CD14-positive monocyte (primary cell): ENCODE measurements around the gene SERPINC1. TPM values are rescaled to one million over a fixed set of nuclear protein-coding genes. Genes with fewer than 3 reads are reported as not detected.

Experiments
- DNase-seq, 3 donors: peaks; one replicate each; pipeline ENCODE4 v3.0.0-alpha.2; 2011 to 2022
- H2AFZ ChIP-seq: 2 replicates; pipeline ENCODE4 v1.6.0; 2012; ENCODE audit warnings: mild to moderate bottlenecking, low read depth, low read length, inconsistent platforms; ENCODE audit not compliant: insufficient read depth, poor library complexity, severe bottlenecking
- H3K27ac ChIP-seq, 2 donors: 1 replicate in 1 of 2; 2 replicates in 1 of 2; pipeline ENCODE4 v1.5.1; 2012 to 2013; ENCODE audit warnings: low read length in 2 of 2, control low read depth in 1 of 2, inconsistent platforms in 1 of 2, low read depth in 1 of 2, mild to moderate bottlenecking in 1 of 2
- H3K27me3 ChIP-seq, 2 donors: one replicate each; pipeline versions ENCODE4 v1.6.0 to v1.6.1; 2011 to 2013; ENCODE audit warnings: low read length in 2 of 2; ENCODE audit not compliant: control insufficient read depth in 2 of 2, insufficient read depth in 2 of 2
- H3K36me3 ChIP-seq, 2 donors: replicated peaks in 1 of 2; 1 replicate in 1 of 2; 2 replicates in 1 of 2; pipeline versions ENCODE4 v1.5.1 to v1.6.1; 2012 to 2013; ENCODE audit warnings: low read length in 2 of 2, control low read depth in 1 of 2, inconsistent platforms in 1 of 2, mild to moderate bottlenecking in 1 of 2; ENCODE audit not compliant: insufficient read depth in 2 of 2, control insufficient read depth in 1 of 2
- H3K4me1 ChIP-seq, 2 donors: 1 replicate in 1 of 2; 2 replicates in 1 of 2; pipeline versions ENCODE4 v1.5.1 to v1.6.1; 2012 to 2013; ENCODE audit warnings: low read length in 2 of 2, control low read depth in 1 of 2, inconsistent platforms in 1 of 2, mild to moderate bottlenecking in 1 of 2, moderate library complexity in 1 of 2; ENCODE audit not compliant: insufficient read depth in 2 of 2, control insufficient read depth in 1 of 2
- H3K4me2 ChIP-seq: replicated peaks from 2 replicates; pipeline ENCODE3; 2012; ENCODE audit warnings: low read length, moderate library complexity, mild to moderate bottlenecking; ENCODE audit not compliant: poor library complexity, severe bottlenecking; ENCODE audit errors: extremely low read depth
- H3K4me3 ChIP-seq, 3 experiments: fragments of 200-600 bp in 1 of 3; sonication (generic) in 1 of 3; replicated peaks in 1 of 3; 1 replicate in 2 of 3; 2 replicates in 1 of 3; pipeline ENCODE4 v1.5.1; 2011 to 2013; ENCODE audit warnings: low read length in 3 of 3, mild to moderate bottlenecking in 3 of 3, control low read depth in 2 of 3, low read depth in 2 of 3, inconsistent platforms in 1 of 3, moderate library complexity in 1 of 3
- H3K79me2 ChIP-seq: 2 replicates; pipeline ENCODE4 v1.6.0; 2012; ENCODE audit warnings: mild to moderate bottlenecking, control low read depth, inconsistent platforms, low read length, moderate library complexity; ENCODE audit not compliant: insufficient read depth
- H3K9ac ChIP-seq: 2 replicates; pipeline ENCODE4 v1.6.0; 2017; ENCODE audit warnings: low read length, mild to moderate bottlenecking; ENCODE audit not compliant: insufficient read depth, poor library complexity, severe bottlenecking
- H3K9me3 ChIP-seq, 2 donors: replicated peaks in 1 of 2; 1 replicate in 1 of 2; 2 replicates in 1 of 2; pipeline versions ENCODE4 v1.5.1 to v1.6.1; 2012 to 2013; ENCODE audit warnings: low read length in 2 of 2, control low read depth in 1 of 2; ENCODE audit not compliant: control insufficient read depth in 1 of 2, insufficient read depth in 1 of 2
- H4K20me1 ChIP-seq: 2 replicates; pipeline ENCODE4 v1.6.0; 2012; ENCODE audit warnings: mild to moderate bottlenecking, low read length, control low read depth, moderate library complexity; ENCODE audit not compliant: insufficient read depth
- H3K27ac Mint-ChIP-seq, 7 donors: one replicate each; pipeline ENCODE4 v1.8.0; 2020; ENCODE audit warnings: mild to moderate bottlenecking in 7 of 7, mixed read lengths in 7 of 7, moderate library complexity in 6 of 7, inconsistent platforms in 2 of 7
- H3K27me3 Mint-ChIP-seq, 3 donors: one replicate each; pipeline ENCODE4 v1.8.0; 2021 to 2022; ENCODE audit warnings: low read depth in 3 of 3, mild to moderate bottlenecking in 3 of 3, mixed read lengths in 3 of 3, moderate library complexity in 3 of 3, inconsistent platforms in 1 of 3
- H3K36me3 Mint-ChIP-seq, 2 donors: one replicate each; pipeline ENCODE4 v1.8.0; 2020; ENCODE audit warnings: mixed read lengths in 2 of 2, inconsistent platforms in 1 of 2, mild to moderate bottlenecking in 1 of 2
- H3K4me1 Mint-ChIP-seq: one replicate; pipeline ENCODE4 v1.8.0; 2020; ENCODE audit warnings: mild to moderate bottlenecking, mixed read lengths
- H3K4me3 Mint-ChIP-seq, 2 donors: one replicate each; pipeline ENCODE4 v1.8.0; 2020; ENCODE audit warnings: mild to moderate bottlenecking in 2 of 2, mixed read lengths in 2 of 2, moderate library complexity in 1 of 2
- H3K9me3 Mint-ChIP-seq, 7 donors: one replicate each; pipeline ENCODE4 v1.8.0; 2020 to 2022; ENCODE audit warnings: mixed read lengths in 7 of 7, mild to moderate bottlenecking in 6 of 7, moderate library complexity in 6 of 7, inconsistent platforms in 2 of 7
- CTCF ChIP-seq: fragments of 200-600 bp; IDR thresholded peaks from one replicate; pipeline ENCODE4 v1.8.0; 2022; ENCODE audit warnings: antibody characterized with exemption, mild to moderate bottlenecking
- WGBS: methylation state at CpG from one replicate; pipeline ENCODE4 v1.1.5; 2013; ENCODE audit warnings: missing lambda C conversion rate; ENCODE audit not compliant: insufficient coverage; 5-methylcytosine and 5-hydroxymethylcytosine counted together
- intact Hi-C, 2 donors: fragments of 100-400 bp; cut with micrococcal nuclease; formaldehyde crosslinking; loops; one replicate each; pipeline versions ENCODE4 v1.15.0 to v1.15.1; 2023
- polyA plus RNA-seq, 3 donors: library from polyadenylated mRNA; depleted of rRNA in 1 of 3; unstranded in 2 of 3; stranded (reverse) in 1 of 3; fragments of 300-500 nt in 2 of 3; fragments of >200 nt in 1 of 3; fragmentation: Illumina TruSeq in 2 of 3; gene quantifications; 1 replicate in 2 of 3; 2 replicates in 1 of 3; pipeline ENCODE4 v1.2.3, GENCODE V29; 2012 to 2021

The SERPINC1 gene
- polyA plus RNA-seq, 3 donors: 0.23 TPM; not detected in 2

GRCh38 chr1:173894189-173894588 is 22.9 kb downstream of the SERPINC1 start:
- peaks cover 3 to 32% of the 10 kb centered on the region in 2 donors for H3K36me3 ChIP-seq
- no peak overlapping the region for H3K4me3 Mint-ChIP-seq
- no peak overlapping the region for H3K4me3 ChIP-seq
- WGBS: no CpG with 5 or more reads among the region's 3 CpGs
- no peak overlapping the region for H3K4me2 ChIP-seq
- no peak overlapping the region for H2AFZ ChIP-seq
- TF ChIP-seq CTCF: no peak
- no peaks in the 10 kb centered on the region for H3K4me1 ChIP-seq
- H3K79me2 ChIP-seq: no peaks in the 10 kb centered on the region
- H3K27ac ChIP-seq: no peak overlapping the region
- intact Hi-C loops: no loop called here
- no peaks in the 10 kb centered on the region for H3K9me3 Mint-ChIP-seq
- no peak for DNase-seq
- no peaks in the 10 kb centered on the region for H3K27me3 Mint-ChIP-seq
- no peak overlapping the region for H3K9ac ChIP-seq
- peaks cover 26 to 28% of the 10 kb centered on the region in 2 donors for H3K36me3 Mint-ChIP-seq
- H3K27ac Mint-ChIP-seq: peak overlapping the region in 2 of 7 donors; percentile 27 to 55
- H3K4me1 Mint-ChIP-seq: no peaks in the 10 kb centered on the region
- H3K27me3 ChIP-seq: no peaks in the 10 kb centered on the region
- H4K20me1 ChIP-seq: peaks cover 4% of the 10 kb centered on the region
- H3K9me3 ChIP-seq: no peaks in the 10 kb centered on the region

GRCh38 chr1:173893611-173894010 is 23.5 kb downstream of the SERPINC1 start:
- Histone ChIP-seq H2AFZ (no peak overlapping the region), H3K36me3 (peaks cover 5 to 37% of the 10 kb centered on the region in 2 donors), H3K9ac (no peak overlapping the region), H4K20me1 (peaks cover 4% of the 10 kb centered on the region), H3K27me3 (no peaks in the 10 kb centered on the region), H3K4me1 (no peaks in the 10 kb centered on the region), H3K79me2 (no peaks in the 10 kb centered on the region), H3K4me2 (no peak overlapping the region), H3K4me3 (no peak overlapping the region), H3K27ac (no peak overlapping the region), H3K9me3 (no peaks in the 10 kb centered on the region)
- intact Hi-C loops: no loop called here
- Mint-ChIP-seq H3K9me3 (no peaks in the 10 kb centered on the region), H3K4me3 (no peak overlapping the region), H3K4me1 (no peaks in the 10 kb centered on the region), H3K36me3 (peaks cover 26 to 27% of the 10 kb centered on the region in 2 donors), H3K27me3 (no peaks in the 10 kb centered on the region), H3K27ac (no peak overlapping the region)
- no peak for DNase-seq
- no peak for TF ChIP-seq CTCF
- no CpG with 5 or more reads among the region's 1 CpG for WGBS
